HG02798 (cell line): ENCODE data around the gene ALS2.
"Not testable (repeated sequence)": the region's sequence is repeated elsewhere in the genome, so short reads cannot be mapped to it uniquely, and the experiment has no call there.

Source experiments
- ATAC-seq: cut with Tn5 transposase; IDR thresholded peaks from one replicate; pipeline ENCODE4 v1.9.1; 2021; ENCODE audit warnings: mild to moderate bottlenecking; ENCODE audit not compliant: unreplicated experiment, poor library complexity

ALS2 gene

DNA sequence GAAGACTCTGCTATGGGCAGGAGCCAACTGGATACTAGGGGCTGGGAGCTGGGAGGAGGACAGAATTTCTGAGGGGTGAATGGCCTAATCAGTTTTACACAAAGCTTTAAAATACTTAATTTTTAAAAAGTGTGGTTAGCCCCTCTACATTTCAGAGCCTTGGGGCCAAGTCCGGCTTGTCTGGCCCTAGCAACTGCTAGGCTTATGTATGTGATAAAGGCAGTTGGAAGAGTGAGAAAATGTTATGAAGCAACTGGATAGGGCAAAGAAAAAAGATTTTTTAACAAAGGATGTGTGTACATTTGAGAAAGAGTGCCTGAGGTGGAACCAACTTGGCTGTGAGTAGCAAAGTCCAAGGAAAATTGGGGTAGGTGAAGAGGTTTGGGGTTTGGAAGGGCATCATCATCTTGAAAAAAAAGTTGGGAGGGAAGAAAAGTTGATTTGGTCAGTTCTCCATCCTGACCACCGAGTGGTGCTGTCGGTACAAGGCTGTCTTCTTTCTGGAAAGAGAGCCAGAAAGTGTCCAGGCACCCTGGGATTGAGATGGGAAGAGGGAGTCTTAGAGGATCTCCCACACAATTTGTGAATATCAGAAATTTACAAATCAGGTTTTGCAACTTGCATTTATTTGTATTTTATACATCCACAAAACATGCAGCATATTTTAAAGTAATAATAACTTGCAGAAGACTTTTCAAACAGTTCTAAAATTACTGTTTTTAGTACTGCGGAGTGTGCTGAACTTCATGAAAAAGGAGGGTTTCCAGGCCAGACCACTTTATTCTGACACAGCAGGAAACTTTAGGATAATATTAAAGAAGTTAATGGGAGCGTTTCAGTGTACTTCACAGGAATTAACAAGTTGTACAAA lies 15.1 kb upstream of the ALS2 start:
- ATAC-seq: no peak

DNA sequence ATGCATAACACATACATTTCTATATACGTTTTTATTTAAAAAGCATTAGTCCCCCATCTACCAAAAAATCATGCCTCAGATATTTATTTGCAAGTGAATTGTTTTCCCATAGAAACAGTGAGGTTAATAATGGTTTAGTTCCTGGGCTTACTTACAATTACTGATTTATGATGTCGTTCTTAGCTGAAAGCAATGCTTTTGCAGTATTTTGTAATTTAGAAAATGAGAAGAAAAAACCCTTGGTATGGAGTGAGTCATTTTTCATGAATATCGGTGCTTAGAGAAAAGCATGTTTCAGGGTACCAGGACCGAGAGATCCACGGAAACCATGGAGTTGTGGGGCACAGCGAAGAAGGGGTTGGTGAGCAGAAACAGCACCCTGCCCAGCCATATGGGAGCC lies 13.6 kb upstream of the ALS2 start:
- ATAC-seq: no peak

GRCh38 chr2:201793631-201794030 lies 12.9 kb upstream of the ALS2 start:
- no peak for ATAC-seq

- ATAC-seq: no peak
These were observed 10.3 kb upstream of the ALS2 start for GRCh38 chr2:201790989-201791388.

- ATAC-seq: no peak
These were observed 9.6 kb upstream of the ALS2 start for GRCh38 chr2:201790291-201790690.

DNA sequence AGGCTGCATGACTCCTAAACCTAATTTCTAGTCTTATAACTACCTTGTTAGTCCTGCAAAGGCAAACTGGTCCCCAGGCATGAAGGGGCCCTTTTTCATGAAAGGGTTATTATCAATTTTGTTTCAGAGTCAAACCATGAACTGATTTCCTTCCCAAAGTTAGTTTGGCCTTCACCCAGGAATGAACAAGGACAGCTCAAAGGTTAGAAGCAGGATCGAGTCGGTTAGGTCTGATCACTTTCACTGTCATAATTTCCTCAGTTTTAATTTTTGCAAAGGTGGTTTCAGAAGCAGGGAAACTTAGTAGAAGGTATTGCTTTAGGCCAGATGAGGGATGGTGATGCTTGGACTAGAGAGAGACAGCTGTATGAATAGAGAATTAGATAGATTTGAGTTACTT lies 8.7 kb upstream of the ALS2 start:
- ATAC-seq: no peak

DNA sequence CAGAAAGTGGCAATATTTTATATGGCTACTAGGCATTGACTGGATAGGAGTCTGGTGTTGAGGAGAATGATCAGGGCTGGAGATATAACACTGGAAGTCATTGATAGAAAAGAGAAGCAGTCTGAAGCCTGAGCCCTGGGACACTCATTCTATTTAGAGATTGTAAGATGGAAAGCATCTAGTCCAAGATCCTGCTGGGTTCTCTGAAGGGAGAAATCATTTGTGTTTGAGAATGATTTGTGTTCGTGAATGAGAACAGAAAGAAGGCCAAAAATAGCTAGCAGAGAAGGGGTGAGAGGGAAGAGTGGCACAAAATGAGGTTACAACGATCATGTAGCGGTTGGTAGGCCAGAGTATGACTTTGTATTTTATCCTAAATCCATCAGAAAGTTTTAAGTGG lies 7.6 kb upstream of the ALS2 start:
- ATAC-seq: no peak

- no peak for ATAC-seq
These were observed 5.7 kb upstream of the ALS2 start for GRCh38 chr2:201786471-201786870.

GRCh38 chr2:201785135-201785534 lies 4.4 kb upstream of the ALS2 start:
- ATAC-seq: no peak

DNA sequence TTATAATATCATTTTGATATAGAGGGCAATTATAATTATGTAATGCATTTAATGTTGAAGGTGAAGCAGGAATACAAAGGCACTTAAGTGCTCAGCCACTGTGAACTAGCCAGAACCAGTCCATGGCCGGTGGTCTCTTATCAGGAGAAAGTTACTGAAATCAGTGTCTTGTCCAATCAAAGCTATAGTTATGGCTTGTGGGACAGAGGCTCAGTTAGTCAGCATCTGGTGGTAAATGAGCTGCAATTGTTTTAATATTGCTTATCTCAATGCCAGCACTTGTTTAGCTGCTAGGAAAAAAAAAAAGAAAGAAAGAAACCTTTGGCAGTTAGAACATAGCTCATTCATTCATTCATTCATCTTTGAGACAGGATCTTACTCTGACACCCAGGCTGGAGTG lies 3.8 kb upstream of the ALS2 start:
- no peak for ATAC-seq

GRCh38 chr2:201781557-201782051 lies 871 bp upstream of the ALS2 start:
- no peak for ATAC-seq

DNA sequence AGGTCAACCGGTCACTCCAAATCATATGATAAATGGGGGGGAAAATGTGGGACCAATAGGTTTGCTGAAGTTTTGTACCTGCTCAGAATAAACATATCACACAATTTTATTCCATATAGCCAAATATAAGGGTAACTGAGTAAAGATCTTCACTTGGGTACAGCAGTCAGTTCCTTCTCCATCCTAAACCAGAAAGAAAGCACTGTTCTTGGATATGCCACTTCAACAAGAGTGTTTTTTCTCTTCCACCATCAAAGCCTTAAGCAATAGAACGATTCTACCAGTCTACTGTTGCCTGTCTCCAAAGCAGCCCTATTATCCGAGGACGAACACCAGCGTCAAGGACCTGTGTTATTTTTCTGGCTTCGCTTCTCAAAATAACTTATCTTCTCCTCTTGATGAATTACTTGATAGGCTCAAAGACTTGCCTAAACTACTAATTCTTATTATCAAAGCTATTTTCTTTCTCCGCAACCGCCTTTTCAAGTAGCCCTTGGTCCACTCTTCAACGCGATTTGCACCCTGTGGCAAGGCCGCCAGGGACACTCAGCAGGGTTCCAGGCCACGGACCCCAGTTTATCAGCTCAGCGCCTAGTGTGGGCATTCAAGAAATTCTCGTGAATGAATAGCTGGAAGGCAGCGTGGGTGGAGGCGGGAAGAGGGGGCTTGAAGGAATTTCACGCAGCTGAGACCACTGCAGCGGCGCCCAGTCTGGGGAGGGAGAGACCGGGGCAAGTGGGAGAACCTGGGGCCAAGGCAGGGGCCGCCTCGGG lies 646 bp downstream of the ALS2 start:
- peak; percentile 1 for ATAC-seq

DNA sequence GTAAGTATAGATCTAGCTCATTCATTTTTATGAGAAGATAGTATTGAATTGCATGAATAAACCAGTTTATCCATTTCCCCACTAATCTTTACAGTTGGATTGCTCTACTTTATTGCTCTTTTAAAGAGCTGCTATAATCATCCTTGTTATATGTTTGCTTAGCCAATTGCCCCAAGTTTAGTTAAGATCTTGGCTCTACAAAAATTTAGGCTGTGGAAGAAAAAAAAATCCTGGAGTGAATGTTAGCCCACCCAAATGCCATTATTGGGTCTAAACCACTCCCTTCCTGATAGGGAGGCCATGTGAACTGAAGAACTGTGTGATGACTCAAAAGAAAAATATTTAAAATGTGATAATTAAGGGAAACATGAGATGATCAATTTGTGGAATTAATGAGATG lies 2.9 kb downstream of the ALS2 start:
- ATAC-seq: no peak

DNA sequence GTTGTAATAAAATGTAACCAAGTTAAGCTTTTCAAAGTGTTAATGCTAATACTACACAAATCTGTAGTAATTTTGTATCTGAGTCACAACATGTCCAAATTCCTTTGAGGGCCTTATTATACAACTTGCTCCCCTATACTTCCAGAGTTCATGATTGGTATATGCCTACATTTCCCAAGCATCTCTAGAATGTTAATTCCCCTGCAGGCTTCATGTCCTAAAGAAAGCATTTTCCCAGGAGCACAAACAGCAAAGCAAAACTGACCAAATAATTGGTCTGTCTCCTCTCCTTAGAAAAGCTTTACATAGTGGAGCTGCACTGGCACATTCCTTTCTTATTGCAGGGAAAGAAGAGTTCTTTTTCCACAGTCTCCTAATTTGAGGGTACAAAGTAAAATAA lies 3.7 kb downstream of the ALS2 start:
- ATAC-seq: no peak

- ATAC-seq: no peak
These were observed 5.4 kb downstream of the ALS2 start for GRCh38 chr2:201775326-201775725.

- no peak for ATAC-seq
These were observed 6.2 kb downstream of the ALS2 start for GRCh38 chr2:201774546-201774945.

GRCh38 chr2:201773990-201774389 lies 6.7 kb downstream of the ALS2 start:
- ATAC-seq: no peak

GRCh38 chr2:201769666-201770373 lies 10.9 kb downstream of the ALS2 start:
- ATAC-seq: no peak

DNA sequence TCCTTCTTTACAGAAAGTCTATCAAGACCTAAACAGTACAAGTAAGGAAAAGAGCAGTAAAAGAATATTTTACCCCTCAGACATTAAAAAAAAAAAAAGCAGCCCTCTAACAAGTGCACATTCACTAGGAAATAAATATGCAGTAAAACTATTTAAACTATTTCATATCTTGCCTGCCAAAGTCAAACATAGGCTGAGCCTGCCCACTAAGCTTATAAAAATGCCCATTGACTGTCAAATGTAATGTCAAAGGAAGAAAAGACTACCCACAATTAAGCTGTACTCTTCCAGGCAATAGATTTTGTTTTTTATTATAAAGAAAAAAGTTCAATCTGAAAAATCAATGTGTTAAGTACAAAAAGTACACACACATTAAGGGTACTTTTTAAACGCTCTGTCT lies 11.8 kb downstream of the ALS2 start:
- no peak for ATAC-seq

GRCh38 chr2:201765799-201766198 lies 14.9 kb downstream of the ALS2 start:
- ATAC-seq: no peak

DNA sequence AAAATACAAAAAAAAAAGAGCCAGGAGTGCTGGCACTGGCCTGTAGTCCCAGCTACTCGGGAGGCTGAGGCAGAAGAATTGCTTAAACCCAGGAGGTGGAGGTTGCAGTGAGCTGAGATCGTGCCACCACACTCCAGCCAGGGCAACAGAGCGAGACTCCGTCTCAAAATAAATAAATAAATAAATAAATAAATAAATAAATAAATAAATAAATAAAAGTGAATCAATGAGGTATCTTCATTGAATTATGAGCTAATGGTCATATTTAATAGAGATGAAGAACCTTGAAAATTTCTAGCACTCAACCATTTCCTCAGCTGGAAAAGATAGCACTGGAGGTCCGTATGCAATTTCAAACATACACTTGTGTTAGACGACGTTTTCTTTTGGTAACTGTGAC lies 16.3 kb downstream of the ALS2 start:
- ATAC-seq: not testable (repeated sequence)
